IMR-90 (cell line): ENCODE results near the gene ATG7. TPM values are rescaled to one million over a fixed set of nuclear protein-coding genes. Genes with fewer than 3 reads are reported as not detected.

ENCODE experiments used
- ATAC-seq: fragments of 200-7000 bp; cut with Tn5 transposase; 2 replicates; pipeline ENCODE4 v1.9.1; 2020; ENCODE audit warnings: low read depth, mild to moderate bottlenecking, moderate library complexity
- BruUV-seq: library from RNA; stranded (reverse); fragments of 400-500 nt; replicated peaks from 2 replicates; lab custom pipeline; 2021; lab: Mats Ljungman, UMichigan
- CTCF ChIA-PET: fragments of 300-600 bp; formaldehyde crosslinking; extraction: SDS; loops from one replicate; lab custom pipeline; 2021; ENCODE audit warnings: antibody characterized with exemption; lab: Yijun Ruan, JAX
- POLR2A ChIA-PET: fragments of 300-600 bp; sonication (Branson Sonifier 250); formaldehyde crosslinking; loops from one replicate; lab custom pipeline; 2022; ENCODE audit warnings: antibody characterized with exemption; ENCODE audit not compliant: unreplicated experiment; lab: Charles Lee
- DNase-seq: peaks from one replicate; pipeline ENCODE4 v3.0.0; 2013
- H2AFZ ChIP-seq: replicated peaks from 2 replicates; pipeline ENCODE3; 2013; ENCODE audit warnings: low read length, mild to moderate bottlenecking; ENCODE audit not compliant: poor library complexity
- H2AK5ac ChIP-seq: 2 replicates; pipeline ENCODE4 v1.6.1; 2013; ENCODE audit warnings: low read depth, low read length, inconsistent platforms
- H2AK9ac ChIP-seq: replicated peaks from 2 replicates; pipeline ENCODE3; 2013; ENCODE audit warnings: mild to moderate bottlenecking, low read depth, low read length, moderate library complexity; ENCODE audit not compliant: poor library complexity
- H2BK120ac ChIP-seq: 2 replicates; pipeline ENCODE4 v1.6.1; 2013; ENCODE audit warnings: low read depth, low read length, inconsistent platforms
- H2BK15ac ChIP-seq: 3 replicates; pipeline ENCODE4 v1.6.1; 2013; ENCODE audit warnings: low read depth, low read length, inconsistent platforms
- H2BK20ac ChIP-seq: 2 replicates; pipeline ENCODE4 v1.6.1; 2013; ENCODE audit warnings: low read depth, mild to moderate bottlenecking, inconsistent platforms, low read length, moderate library complexity
- H2BK5ac ChIP-seq: 2 replicates; pipeline ENCODE4 v1.6.1; 2013; ENCODE audit warnings: mild to moderate bottlenecking, low read depth, low read length, inconsistent platforms; ENCODE audit not compliant: poor library complexity, severe bottlenecking
- H3K14ac ChIP-seq: replicated peaks from 2 replicates; pipeline ENCODE4 v1.6.1; 2013; ENCODE audit warnings: low read depth, low read length, inconsistent platforms
- H3K18ac ChIP-seq: 2 replicates; pipeline ENCODE4 v1.6.1; 2013; ENCODE audit warnings: low read depth, low read length, control low read depth
- H3K23ac ChIP-seq: 2 replicates; pipeline ENCODE4 v1.6.1; 2013; ENCODE audit warnings: low read depth, low read length, inconsistent platforms
- H3K27ac ChIP-seq: 2 replicates; pipeline ENCODE4 v1.5.1; 2013; ENCODE audit warnings: mild to moderate bottlenecking, control low read depth, low read length; ENCODE audit not compliant: insufficient read depth
- H3K27me3 ChIP-seq: 2 replicates; pipeline ENCODE4 v1.6.1; 2013; ENCODE audit warnings: low read length; ENCODE audit not compliant: control insufficient read depth, insufficient read depth
- H3K36me3 ChIP-seq: 2 replicates; pipeline ENCODE4 v1.6.1; 2013; ENCODE audit warnings: low read length, mixed read lengths; ENCODE audit not compliant: control insufficient read depth, insufficient read depth
- H3K4ac ChIP-seq: 2 replicates; pipeline ENCODE4 v1.6.1; 2013; ENCODE audit warnings: low read depth, low read length, inconsistent platforms
- H3K4me1 ChIP-seq: 2 replicates; pipeline ENCODE4 v1.6.1; 2013; ENCODE audit warnings: low read length, mixed read lengths; ENCODE audit not compliant: control insufficient read depth, insufficient read depth
- H3K4me2 ChIP-seq: 2 replicates; pipeline ENCODE4 v1.6.1; 2013; ENCODE audit warnings: low read depth, mild to moderate bottlenecking, control low read depth, low read length, moderate library complexity
- H3K4me3 ChIP-seq: 2 replicates; pipeline ENCODE4 v1.5.1; 2013; ENCODE audit warnings: low read depth, mild to moderate bottlenecking, control low read depth, low read length, moderate library complexity; ENCODE audit not compliant: insufficient read depth
- H3K56ac ChIP-seq: 2 replicates; pipeline ENCODE4 v1.6.1; 2013; ENCODE audit warnings: low read length, inconsistent platforms; ENCODE audit not compliant: insufficient read depth; ENCODE audit errors: extremely low read depth
- H3K79me1 ChIP-seq, 2 experiments: 2 replicates each; pipeline ENCODE4 v1.6.1; 2013; ENCODE audit warnings: low read length in 2 of 2, inconsistent platforms in 1 of 2, low read depth in 1 of 2
- H3K9ac ChIP-seq: 2 replicates; pipeline ENCODE4 v1.6.1; 2013; ENCODE audit warnings: low read depth, low read length, control low read depth
- H3K9me1 ChIP-seq: 2 replicates; pipeline ENCODE4 v1.6.1; 2013; ENCODE audit warnings: low read length, inconsistent platforms; ENCODE audit not compliant: insufficient read depth
- H3K9me3 ChIP-seq: 2 replicates; pipeline ENCODE4 v1.6.1; 2013; ENCODE audit warnings: low read length; ENCODE audit not compliant: control insufficient read depth, insufficient read depth
- H4K20me1 ChIP-seq: 2 replicates; pipeline ENCODE4 v1.6.1; 2013; ENCODE audit warnings: low read length, inconsistent platforms; ENCODE audit not compliant: insufficient read depth
- H4K5ac ChIP-seq: 2 replicates; pipeline ENCODE4 v1.6.1; 2013; ENCODE audit warnings: mild to moderate bottlenecking, low read depth, low read length, control low read depth
- H4K8ac ChIP-seq, 2 experiments: 2 replicates each; pipeline ENCODE4 v1.6.1; 2013; ENCODE audit warnings: low read depth in 2 of 2, low read length in 2 of 2, control low read depth in 1 of 2, inconsistent platforms in 1 of 2
- H4K91ac ChIP-seq: 2 replicates; pipeline ENCODE4 v1.6.1; 2013; ENCODE audit warnings: low read depth, low read length, inconsistent platforms; ENCODE audit not compliant: insufficient read depth
- BHLHE40 ChIP-seq: fragments of 150-350 bp; IDR thresholded peaks from 2 replicates; pipeline ENCODE4 v1.6.1; 2016; ENCODE audit warnings: mild to moderate bottlenecking, low read depth, low read length
- CEBPB ChIP-seq: IDR thresholded peaks from 2 replicates; pipeline ENCODE4 v1.6.1; 2012; ENCODE audit warnings: low read depth, low read length, improper control_type of control experiment
- CHD1 ChIP-seq: IDR thresholded peaks from 2 replicates; pipeline ENCODE4 v1.6.1; 2012; ENCODE audit warnings: low read depth, low read length, improper control_type of control experiment
- ELK1 ChIP-seq: fragments of 150-350 bp; IDR thresholded peaks from 2 replicates; pipeline ENCODE4 v1.6.1; 2016; ENCODE audit warnings: low read depth, mild to moderate bottlenecking, low read length, moderate library complexity, borderline replicate concordance
- FOS ChIP-seq: fragments of 150-350 bp; IDR thresholded peaks from 2 replicates; pipeline ENCODE4 v1.6.1; 2016; ENCODE audit warnings: low read depth, low read length
- MAFK ChIP-seq: IDR thresholded peaks from 2 replicates; pipeline ENCODE4 v1.6.1; 2012; ENCODE audit warnings: low read depth, low read length, improper control_type of control experiment
- MAZ ChIP-seq: IDR thresholded peaks from 2 replicates; pipeline ENCODE4 v1.6.1; 2012; ENCODE audit warnings: low read depth, mild to moderate bottlenecking, low read length, improper control_type of control experiment, moderate library complexity, borderline replicate concordance
- MXI1 ChIP-seq: IDR thresholded peaks from 2 replicates; pipeline ENCODE4 v1.6.1; 2012; ENCODE audit warnings: low read depth, mild to moderate bottlenecking, low read length, moderate library complexity, borderline replicate concordance
- NFE2L2 ChIP-seq: fragments of 150-350 bp; IDR thresholded peaks from 2 replicates; pipeline ENCODE4 v1.6.1; 2016; ENCODE audit warnings: low read depth, mild to moderate bottlenecking, low read length
- POLR2A ChIP-seq: IDR thresholded peaks from 2 replicates; pipeline ENCODE4 v1.6.1; 2012; ENCODE audit warnings: mild to moderate bottlenecking, low read depth, low read length
- RAD21 ChIP-seq: IDR thresholded peaks from 2 replicates; pipeline ENCODE4 v1.6.1; 2012; ENCODE audit warnings: low read length, improper control_type of control experiment
- RCOR1 ChIP-seq: IDR thresholded peaks from 2 replicates; pipeline ENCODE4 v1.6.1; 2012; ENCODE audit warnings: mild to moderate bottlenecking, low read length, improper control_type of control experiment; ENCODE audit not compliant: insufficient replicate concordance
- RFX5 ChIP-seq: IDR thresholded peaks from 2 replicates; pipeline ENCODE4 v1.8.0; 2012; ENCODE audit warnings: low read depth, mild to moderate bottlenecking, low read length, moderate library complexity
- SMC3 ChIP-seq: fragments of 150-350 bp; IDR thresholded peaks from 2 replicates; pipeline ENCODE4 v1.6.1; 2016; ENCODE audit warnings: low read depth, mild to moderate bottlenecking, antibody characterized with exemption, low read length, moderate library complexity
- WGBS, 2 experiments: methylation state at CpG; one replicate each; pipeline versions ENCODE4 v1.1.5 to v1.1.7; 2013; ENCODE audit warnings: missing lambda C conversion rate in 2 of 2; ENCODE audit not compliant: insufficient read length in 1 of 2; ENCODE audit errors: extremely low coverage in 2 of 2; 5-methylcytosine and 5-hydroxymethylcytosine counted together
- dilution Hi-C: fragments of 300-500 bp; cut with HindIII; formaldehyde crosslinking; loops from one replicate; pipeline ENCODE4 v1.14.3; 2018; ENCODE audit warnings: low sequenced_read_pairs; ENCODE audit not compliant: unreplicated experiment
- in situ Hi-C: fragments of 300-500 bp; cut with MboI; formaldehyde crosslinking; loops from 3 replicates; pipeline ENCODE4 v1.14.3; 2019; ENCODE audit warnings: low sequenced_read_pairs, inconsistent platforms, mixed read lengths
- intact Hi-C: fragments of 100-400 bp; cut with micrococcal nuclease; formaldehyde crosslinking; loops from 2 replicates; pipeline ENCODE4 v1.10.0; 2022
- polyA plus RNA-seq, 3 experiments: library from polyadenylated mRNA; depleted of rRNA; stranded (reverse); fragments of >200 nt; gene quantifications; 2 replicates each; pipeline ENCODE4 v1.2.3, GENCODE V29; 2012; ENCODE audit warnings: low replicate concordance in 1 of 3
- total RNA-seq: library from RNA; depleted of rRNA; stranded (reverse); fragments of >200 nt; gene quantifications from 2 replicates; pipeline ENCODE4 v1.2.3, GENCODE V29; 2012
- TF ChIP-seq, protein P1 (sequence below): fragments of 150-350 bp; IDR thresholded peaks from 2 replicates; pipeline ENCODE4 v1.6.1; 2017; ENCODE audit warnings: mild to moderate bottlenecking, antibody characterized with exemption, low read length, low read depth
- TF ChIP-seq, protein P2 (sequence below): conservative IDR thresholded peaks from 2 replicates; pipeline ENCODE4 v1.5.1; 2012; ENCODE audit warnings: mild to moderate bottlenecking, low read depth, low read length, improper control_type of control experiment

ATG7 gene
- total and polyA plus RNA-seq, 2 of the 4 experiments (the other 2 are of a cell fraction) = 15.6 to 51.4 TPM

GRCh38 chr3:11392860-11393114 is 120.6 kb downstream of the ATG7 start:
- no TSS peak for BruUV-seq
- Histone ChIP-seq H3K9ac (no peak overlapping the region), H3K4ac (no peak overlapping the region; the same call in 1 of the 2 replicates), H2AK9ac (no peak overlapping the region), H3K27me3 (no peaks in the 10 kb centered on the region), H4K8ac (no peak overlapping the region), H2BK120ac (no peak overlapping the region), H4K5ac (no peak overlapping the region), H4K91ac (no peak overlapping the region), H3K18ac (0 out of 2 replicates have a peak overlapping the region, but pooled peaks have one; percentile 22), H3K79me1 (peaks cover 13 to 14% of the 10 kb centered on the region in 2 experiments), H3K14ac (no peak overlapping the region), H2AK5ac (no peak overlapping the region), H3K4me1 (peaks cover 13% of the 10 kb centered on the region), H2BK5ac (no peak overlapping the region), H4K20me1 (no peaks in the 10 kb centered on the region), H3K56ac (no peak overlapping the region), H3K27ac (no peak overlapping the region), H2BK20ac (no peak overlapping the region), H3K9me1 (peaks cover 11% of the 10 kb centered on the region; the same call in 1 of the 2 replicates), H3K36me3 (no peaks in the 10 kb centered on the region), H3K23ac (no peak overlapping the region), H3K4me3 (no peak overlapping the region), H3K9me3 (no peaks in the 10 kb centered on the region), H2AFZ (no peak overlapping the region), H2BK15ac (no peak overlapping the region; the same call in 2 of the 3 replicates), H3K4me2 (no peak overlapping the region)
- no CpG with 5 or more reads among the region's 2 CpGs for WGBS, 2 experiments
- TF ChIP-seq MAFK = no peak
- TF ChIP-seq POLR2A = no peak
- no peak for TF ChIP-seq CEBPB
- no peak for TF ChIP-seq BHLHE40
- TF ChIP-seq RCOR1 = no peak
- no peak for TF ChIP-seq RAD21
- no peak for TF ChIP-seq CHD1
- TF ChIP-seq NFE2L2 = no peak
- no peak for TF ChIP-seq RFX5
- no peak for TF ChIP-seq SMC3
- no peak for TF ChIP-seq ELK1
- no peak for TF ChIP-seq MXI1
- TF ChIP-seq, protein P1, sequence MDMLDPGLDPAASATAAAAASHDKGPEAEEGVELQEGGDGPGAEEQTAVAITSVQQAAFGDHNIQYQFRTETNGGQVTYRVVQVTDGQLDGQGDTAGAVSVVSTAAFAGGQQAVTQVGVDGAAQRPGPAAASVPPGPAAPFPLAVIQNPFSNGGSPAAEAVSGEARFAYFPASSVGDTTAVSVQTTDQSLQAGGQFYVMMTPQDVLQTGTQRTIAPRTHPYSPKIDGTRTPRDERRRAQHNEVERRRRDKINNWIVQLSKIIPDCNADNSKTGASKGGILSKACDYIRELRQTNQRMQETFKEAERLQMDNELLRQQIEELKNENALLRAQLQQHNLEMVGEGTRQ = no peak
- no peak for TF ChIP-seq FOS
- TF ChIP-seq, protein P2, sequence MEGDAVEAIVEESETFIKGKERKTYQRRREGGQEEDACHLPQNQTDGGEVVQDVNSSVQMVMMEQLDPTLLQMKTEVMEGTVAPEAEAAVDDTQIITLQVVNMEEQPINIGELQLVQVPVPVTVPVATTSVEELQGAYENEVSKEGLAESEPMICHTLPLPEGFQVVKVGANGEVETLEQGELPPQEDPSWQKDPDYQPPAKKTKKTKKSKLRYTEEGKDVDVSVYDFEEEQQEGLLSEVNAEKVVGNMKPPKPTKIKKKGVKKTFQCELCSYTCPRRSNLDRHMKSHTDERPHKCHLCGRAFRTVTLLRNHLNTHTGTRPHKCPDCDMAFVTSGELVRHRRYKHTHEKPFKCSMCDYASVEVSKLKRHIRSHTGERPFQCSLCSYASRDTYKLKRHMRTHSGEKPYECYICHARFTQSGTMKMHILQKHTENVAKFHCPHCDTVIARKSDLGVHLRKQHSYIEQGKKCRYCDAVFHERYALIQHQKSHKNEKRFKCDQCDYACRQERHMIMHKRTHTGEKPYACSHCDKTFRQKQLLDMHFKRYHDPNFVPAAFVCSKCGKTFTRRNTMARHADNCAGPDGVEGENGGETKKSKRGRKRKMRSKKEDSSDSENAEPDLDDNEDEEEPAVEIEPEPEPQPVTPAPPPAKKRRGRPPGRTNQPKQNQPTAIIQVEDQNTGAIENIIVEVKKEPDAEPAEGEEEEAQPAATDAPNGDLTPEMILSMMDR = no peak
- no peak for TF ChIP-seq MAZ
- no peak for DNase-seq
- dilution Hi-C loops (no loop called here), intact Hi-C loops (no loop called here), in situ Hi-C loops (no loop called here)
- no peak for ATAC-seq
- CTCF ChIA-PET = no interaction called here
- POLR2A ChIA-PET = no interaction called here
